HG02884 (cell line): ENCODE data around the gene MYOM1.

Experiments used
- ATAC-seq: cut with Tn5 transposase; IDR thresholded peaks from one replicate; pipeline ENCODE4 v1.9.1; 2021; ENCODE audit warnings: mild to moderate bottlenecking, moderate library complexity; ENCODE audit not compliant: unreplicated experiment

The MYOM1 gene

DNA sequence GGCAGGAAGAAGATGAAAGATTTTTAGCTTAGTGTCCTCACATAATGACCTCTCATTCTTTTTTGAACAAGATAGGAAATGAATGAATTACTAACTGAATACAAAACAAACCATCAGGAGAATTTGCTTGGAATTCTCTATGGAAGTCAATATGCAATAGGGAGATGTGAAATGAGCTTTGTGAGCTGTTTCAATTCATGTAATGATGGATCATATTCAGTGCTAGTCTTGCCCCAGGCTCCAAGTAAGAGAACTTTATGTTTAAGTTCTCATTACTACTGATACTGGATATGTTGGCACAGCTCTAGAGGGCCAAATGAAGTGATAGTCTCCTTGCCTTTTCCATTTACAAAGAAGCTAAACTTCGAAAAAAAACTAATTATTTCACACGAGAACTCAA, 29.2 kb downstream of the MYOM1 start:
- ATAC-seq = no peak

DNA sequence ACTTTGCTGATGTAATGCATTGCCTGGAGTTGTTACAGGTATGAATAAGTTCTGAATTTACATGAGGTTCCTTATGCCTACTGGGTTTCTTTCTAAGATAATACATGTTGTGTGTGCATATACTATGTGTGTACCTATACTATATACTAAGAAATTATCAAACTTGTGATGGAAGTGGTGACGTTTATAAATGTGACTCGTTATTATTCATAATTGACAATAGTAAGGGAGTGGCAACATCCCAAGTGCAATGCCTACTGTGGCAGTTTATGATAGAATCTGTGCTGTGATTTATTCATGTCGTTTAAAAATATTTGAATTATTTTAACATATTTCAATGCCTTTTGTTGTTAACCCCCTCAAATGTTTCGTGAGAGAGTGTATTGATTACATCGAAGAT, 29.9 kb downstream of the MYOM1 start:
- ATAC-seq = no peak

DNA sequence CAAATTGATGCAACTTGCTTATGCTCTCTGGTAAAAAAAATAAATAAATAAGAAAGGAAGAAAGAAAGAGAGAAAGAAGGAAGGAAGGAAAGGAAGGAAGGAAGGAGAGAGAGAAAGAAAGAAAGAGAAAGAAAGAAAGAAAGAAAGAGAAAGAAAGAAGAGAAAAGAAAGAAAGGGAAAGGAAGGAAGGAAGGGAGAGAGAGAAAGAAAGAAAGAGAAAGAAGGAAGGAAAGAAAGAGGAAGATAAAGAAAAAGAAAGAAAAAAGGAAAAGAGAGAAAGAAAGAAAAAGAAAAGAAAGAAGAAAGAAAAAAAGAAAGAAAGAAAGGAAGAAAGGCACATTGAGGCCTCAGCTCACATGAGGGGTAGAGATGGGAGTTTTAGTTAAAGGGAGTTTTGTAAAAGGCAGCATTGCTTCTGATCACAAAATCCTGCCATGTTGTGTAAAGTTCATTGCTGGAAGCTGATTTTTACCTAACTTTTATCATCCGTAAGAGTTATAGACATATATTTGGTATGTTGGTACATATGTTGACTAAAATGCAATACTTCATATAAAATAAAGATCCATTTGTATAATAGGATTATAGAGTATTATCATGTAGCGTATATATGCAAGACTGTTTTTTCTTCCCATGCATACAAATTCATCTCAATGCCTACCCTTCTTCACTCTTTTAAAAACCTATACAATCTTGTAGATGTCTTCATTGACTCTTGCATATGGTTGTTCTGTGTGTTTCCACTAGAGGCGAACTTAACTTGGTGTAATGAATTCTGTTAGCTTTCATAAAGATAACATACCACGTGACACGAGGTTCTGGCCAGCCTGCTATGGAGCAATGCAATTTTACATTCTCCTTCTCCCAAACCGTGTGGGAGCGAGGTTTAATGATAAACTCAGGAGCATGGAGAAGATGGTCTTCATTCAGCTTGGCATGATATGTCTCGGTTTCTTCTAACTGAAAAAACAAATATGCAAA, 32.8 kb downstream of the MYOM1 start:
- ATAC-seq = no peak

DNA sequence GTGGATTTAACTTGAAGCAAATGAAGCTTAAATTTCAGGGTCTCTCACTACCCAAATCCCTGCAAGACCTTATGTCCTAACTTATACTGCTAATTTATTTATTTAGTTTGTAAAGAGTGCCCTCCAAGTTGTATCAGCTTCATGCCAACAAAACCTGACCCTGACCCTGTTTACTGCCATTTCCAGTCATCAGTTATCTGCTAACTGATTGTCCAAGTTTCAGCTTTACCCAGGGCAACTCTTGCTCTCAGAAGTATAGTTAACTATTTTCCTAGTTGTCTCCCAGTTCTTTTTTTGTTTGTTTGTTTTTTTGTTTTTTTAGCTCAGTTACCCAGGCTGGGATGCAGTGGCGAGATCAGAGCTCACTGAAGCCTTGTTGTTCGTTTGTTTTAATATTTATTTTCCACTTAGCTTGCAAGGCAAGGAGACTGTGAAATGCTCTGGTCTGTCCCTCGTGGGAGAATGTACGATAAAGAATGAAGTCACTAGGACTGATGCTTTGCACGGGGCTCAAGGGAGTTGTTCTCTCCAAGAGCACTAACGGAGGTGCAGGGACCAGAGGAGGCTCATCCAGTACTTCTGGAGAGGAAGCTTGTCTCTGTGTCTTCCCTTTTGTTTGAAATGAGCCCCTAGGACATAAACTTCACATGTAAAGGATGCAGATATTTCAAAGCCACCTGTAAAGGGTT, 35.3 kb downstream of the MYOM1 start:
- ATAC-seq = no peak

DNA sequence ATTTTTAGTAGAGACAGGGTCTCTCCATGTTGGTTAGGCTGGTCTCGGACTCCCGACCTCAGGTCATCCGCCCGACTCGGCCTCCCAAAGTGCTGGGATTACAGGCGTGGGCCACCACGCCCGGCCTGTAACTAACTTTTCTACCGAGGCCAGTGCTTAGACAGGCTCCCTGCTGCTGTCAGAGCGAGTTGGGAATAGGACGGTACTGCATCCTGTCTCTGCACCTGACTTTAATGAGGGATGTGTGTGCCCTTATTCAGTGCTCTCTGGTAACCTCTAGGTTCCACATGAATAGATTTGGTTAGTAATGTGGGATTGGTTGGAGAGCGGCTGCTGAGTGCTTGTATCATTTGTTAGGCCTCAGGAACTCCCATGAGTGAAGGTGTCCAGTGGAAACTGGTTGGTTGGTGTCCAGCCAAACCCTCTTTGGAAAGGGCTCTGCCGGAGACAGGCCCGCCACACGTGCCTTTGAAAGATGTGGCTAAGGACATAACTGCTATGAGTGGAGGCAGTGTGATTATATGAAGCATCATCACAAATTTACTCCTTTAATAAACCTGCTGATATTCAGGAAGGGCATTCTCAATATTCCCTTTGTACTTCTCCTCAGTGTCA, 36.6 kb downstream of the MYOM1 start:
- no peak for ATAC-seq

DNA sequence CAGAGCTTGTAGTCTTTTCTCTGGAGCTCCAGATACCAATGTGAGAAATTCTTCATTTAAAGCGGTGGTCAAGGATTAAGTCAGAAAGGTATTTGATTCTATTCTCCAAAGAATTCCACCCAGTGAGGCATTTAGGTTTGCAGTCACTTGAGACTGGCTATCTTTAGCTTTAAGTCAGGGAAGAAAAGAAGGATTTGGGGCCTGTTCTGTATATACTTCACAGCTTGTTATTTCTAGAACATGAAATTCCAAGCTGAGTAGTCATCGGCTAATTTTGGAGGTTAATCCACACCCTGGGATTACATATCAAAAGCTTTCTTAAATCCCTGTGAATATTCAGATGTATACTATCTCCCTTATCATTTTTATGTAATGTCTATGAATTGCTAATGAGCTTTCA, 39.4 kb downstream of the MYOM1 start:
- no peak for ATAC-seq

DNA sequence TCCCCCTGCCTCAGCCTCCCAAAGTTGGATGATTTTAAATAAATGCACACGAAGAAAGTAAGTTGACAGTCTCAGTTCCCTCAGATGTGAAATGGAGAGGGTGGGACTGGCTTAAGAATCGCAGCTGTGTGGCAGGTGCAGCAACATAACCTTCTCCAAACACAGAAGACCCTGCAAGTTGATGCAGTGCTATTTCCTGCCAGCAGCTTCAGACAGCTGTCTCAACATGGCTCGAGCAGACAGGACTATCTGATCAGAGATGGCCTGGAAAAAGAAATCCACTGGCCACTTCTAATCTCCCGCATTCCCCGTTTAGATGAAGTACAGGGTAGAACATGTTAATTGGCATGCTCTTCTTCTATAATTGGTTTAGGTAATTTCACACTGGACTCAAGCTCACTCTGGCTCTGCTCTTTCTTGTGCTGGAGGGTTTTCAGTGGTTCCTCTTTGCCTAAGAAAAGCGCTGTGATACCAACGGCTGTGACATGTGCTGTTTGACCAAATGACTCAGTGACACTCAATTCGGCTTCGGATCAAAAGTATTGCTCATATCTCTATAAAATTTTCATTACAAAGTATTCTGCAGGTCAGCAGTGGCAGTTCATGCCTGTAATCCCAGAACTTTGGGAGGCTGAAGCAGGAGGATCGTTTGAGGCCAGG, 40.2 kb downstream of the MYOM1 start:
- ATAC-seq = peak; percentile 43

DNA sequence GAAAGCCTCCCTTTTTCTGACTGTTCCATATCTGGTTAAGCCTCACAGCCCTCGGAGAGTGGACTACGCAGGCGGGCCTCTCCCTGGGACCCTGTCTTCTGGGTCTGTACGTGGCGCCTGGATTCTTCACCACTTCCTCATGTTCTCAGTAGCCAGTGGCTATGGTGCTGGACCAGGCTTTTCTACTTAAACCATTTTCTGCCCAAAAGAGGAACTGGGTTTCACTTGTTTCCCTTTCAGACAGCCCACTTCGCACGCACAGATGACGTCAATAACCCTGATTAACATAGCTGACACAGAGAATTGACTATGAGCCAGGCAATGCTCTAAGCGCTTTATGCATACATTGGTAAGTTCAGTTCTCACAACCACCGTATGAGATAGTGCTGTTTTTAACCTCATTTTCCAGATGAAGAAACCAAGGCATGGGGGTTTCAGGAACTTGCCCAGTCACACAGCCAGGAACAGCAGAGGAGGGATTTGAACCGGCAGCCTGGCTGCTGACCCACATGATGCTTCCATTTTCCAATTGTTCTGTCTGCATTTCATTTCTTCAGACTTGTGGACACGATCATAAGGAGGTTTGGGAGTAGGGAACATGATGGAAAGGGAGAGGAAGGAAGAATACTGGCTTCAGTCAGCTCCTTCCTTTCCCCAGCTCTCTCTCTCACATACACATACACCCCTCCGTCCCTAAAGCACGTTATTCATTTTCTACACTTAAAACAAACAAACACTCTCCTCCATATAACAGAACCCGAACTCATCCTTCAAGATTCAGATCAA, 41.7 kb downstream of the MYOM1 start:
- ATAC-seq = peak; percentile 82

DNA sequence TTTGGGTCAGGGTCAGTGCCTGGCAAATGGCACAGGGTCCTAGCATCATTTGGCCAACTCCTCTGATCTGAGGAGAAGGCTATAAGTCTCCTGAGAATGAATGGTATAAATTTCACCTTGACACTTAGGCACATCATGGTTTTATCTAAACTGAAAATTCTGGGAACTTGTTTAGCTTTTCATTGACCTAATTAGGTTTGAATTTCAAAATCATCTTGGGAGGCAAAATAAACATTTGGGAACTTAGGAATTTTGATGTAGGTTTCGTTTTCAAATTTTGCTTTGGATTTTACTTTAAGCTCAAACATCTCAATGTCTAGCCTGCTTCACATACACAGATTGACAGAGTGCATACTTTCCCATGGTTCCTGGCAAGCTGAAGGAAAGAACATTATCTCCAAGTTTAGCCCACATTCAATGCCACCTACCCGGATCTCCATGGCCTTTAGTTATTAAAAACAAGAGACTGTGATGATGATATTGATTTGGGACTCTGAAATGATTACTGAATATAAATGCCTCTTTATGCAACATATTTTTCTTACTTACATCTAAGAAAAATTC, 44.5 kb downstream of the MYOM1 start:
- ATAC-seq = no peak

DNA sequence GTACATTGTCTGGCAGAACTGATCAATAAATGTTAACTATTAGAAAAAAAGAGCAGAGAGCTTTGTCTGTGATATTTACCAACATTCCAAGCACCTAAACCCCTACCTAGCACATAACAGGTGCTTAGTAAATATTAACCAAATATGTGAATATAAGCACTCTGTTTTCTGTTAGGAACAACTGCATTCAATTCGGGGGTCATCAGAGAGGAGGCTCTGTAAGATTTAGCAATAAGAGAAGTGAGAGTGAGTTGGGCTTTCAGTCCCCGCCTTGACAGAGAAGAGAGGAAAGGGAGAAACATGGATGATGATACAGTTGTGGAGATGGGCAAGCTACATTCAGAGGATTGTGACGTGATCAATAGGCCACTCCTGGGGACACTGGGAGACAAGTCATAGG, 47.7 kb downstream of the MYOM1 start:
- no peak for ATAC-seq

DNA sequence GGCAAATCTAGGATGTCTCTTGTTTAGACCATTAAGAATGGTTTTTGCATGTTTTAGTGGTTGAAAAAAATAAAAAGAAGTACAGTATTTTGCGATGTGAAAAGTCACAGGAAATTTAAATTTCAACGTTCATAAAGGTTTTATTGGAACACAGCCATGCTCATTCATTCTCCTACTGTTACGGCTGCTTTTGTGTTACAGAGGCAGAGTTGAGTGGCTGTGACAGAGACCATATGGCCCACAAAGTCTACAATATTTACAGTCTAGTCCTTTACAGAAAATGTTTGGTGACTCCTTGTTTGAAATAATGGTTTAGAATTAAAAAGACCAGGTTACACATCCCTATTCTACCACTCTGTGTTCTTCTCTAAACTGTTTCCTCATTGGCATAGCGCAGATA, 48.1 kb downstream of the MYOM1 start:
- no peak for ATAC-seq

DNA sequence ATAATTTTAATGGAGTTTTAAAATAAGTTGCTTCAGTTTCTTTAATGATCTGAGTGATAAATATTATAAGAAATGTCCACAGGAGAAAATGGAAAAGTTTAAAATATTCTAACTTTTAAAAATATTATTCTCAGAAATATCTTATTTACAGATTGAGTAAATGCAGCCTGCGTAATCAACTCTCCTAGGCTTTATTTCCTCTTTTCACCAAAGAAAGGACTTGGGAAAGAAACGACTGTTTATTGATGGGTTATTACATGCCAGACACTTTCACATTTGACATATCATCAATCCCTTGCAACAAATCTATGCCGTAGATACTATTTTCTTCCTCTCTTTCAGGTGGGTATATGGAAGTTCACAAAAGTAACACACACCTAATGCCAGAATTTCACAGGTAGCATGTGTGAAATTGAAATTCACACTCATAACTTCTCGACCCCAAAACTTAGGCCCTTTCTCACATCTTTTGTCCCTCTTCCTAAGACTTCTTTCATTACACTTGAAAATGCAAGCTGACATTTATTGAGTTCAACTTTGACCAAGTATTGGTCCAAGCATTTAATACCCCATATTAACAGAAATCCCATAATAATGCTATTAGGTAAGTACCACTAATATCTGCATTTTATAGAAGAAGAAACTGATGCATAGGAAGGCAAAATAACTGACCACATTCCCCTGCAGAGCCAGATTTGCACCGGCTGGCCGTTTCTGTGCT, 49.2 kb downstream of the MYOM1 start:
- ATAC-seq = no peak

DNA sequence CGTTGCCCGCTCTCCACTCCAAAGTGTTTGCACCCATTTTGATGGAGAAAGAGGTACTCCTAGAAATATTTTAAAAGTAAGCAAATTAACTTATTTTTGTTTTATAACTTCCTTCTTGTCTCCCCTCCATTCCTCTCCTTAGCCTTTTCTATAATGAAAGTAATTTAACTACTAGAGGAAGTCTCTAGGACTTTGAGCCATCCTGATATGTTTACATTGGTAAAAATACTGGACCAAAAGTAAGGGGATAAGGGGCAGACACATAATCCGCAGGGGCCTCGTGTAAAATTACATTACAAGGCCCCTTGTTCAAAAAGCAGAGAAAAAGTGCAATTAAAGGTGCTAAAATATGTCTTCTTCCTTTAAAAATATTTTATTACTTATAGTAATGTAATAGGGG, 55.4 kb downstream of the MYOM1 start:
- no peak for ATAC-seq

DNA sequence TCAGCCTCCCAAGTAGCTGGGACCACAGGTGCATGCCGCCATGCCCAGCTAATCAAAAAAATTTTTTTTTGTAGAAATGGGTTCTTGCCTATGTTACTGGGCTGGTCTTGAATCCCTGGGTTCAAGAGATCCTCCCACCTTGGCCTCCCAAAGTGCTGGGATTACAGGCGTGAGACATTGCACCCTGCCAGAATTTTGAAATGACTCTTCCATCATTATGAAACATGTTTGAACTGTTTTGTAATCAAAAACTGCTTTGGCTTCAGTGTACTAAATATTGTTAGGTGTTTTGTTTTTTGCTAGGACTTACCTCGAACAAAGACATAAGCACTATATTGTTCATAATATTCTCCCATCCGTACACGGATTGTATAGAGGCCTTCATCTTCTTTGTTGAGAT, 55.8 kb downstream of the MYOM1 start:
- no peak for ATAC-seq

DNA sequence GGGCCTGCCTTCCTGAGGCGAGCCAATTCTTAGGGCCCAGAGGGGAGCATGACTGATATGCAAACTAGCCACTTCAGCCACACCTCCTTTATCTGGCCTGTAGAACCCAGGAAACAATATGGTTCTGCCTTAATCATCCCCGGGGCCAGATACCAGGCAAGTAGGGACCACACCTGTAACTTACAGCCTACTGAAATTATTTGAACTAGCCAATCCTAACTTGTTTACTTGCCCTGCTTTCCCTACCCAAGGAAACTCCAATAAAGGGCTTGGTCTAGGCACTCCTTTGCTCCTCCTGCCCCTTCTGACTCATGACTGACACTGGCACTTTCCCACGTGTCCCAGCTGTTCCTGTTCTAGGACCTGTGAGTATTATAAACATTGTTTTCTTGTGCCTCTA, 57.6 kb downstream of the MYOM1 start:
- ATAC-seq = no peak

DNA sequence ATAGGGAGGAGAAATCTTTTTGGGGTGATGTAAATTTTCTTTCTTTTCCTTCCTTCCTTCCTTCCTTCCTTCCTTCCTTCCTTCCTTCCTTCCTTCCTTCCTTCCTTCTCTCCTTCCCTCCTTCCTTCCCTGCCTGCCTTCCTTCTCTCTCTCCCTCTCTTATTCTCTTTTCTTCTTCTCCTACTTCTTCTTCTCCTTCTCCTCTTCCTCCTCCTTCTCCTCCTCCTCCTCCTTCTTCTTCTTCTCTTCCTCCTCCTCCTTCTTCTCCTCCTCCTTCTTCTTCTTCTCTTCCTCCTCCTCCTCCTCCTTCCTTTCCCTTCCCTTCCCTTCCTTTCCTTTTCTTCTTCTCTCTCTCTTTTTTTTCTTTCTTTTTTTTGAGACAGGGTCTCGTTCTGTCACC, 59.9 kb downstream of the MYOM1 start:
- ATAC-seq = no peak

DNA sequence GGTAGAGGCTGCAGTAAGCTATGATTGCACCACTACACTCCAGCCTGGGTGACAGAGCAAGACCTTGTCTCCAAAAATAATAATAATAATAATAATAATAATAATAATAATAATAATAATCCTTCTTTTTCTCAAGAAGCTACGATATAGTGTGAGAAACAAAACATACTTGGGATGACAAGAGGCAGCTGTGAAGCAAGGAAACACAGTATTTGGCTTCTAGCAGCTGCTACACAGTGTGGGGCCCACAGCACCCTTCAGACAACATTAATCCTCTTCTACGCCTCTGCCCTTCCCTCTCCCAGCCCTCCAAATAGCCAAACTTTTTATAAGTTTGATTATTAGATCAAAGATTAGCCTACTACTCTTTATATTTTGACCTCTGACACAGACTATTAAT, 62.2 kb downstream of the MYOM1 start:
- ATAC-seq = no peak

DNA sequence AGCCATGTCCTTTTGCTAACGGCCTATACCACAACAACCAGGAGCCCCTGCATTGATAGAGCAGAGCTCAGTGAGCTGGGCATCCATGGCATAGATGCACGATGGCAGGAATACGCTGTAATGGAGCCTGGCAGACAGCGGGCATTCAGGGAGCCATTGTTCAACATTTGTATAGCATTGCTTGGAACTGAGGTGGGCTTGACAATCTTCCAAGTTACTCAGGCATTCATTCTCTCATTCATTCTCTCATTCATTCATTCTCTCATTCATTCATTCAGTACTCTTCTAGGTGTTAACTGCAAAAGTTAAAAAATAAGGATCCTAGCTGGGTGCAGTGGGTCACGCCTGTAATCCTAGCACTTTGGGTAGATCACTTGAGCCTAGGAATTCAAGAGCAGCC, 62.7 kb downstream of the MYOM1 start:
- ATAC-seq = no peak

DNA sequence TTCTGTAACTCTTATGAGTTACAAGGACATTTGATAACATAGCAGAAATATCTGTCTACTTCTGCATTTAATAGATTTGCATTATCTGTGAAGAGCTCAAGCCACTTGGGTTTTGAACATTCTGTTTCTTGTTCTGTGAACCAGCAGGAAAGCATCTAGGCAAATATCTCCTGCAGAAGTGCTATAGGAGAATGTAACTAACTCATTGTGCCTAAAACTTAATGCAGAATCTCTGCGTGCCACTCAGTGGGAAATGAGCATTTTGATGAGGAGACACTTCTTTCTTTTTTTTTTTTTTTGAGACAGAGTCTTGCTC, 63.5 kb downstream of the MYOM1 start:
- no peak for ATAC-seq

DNA sequence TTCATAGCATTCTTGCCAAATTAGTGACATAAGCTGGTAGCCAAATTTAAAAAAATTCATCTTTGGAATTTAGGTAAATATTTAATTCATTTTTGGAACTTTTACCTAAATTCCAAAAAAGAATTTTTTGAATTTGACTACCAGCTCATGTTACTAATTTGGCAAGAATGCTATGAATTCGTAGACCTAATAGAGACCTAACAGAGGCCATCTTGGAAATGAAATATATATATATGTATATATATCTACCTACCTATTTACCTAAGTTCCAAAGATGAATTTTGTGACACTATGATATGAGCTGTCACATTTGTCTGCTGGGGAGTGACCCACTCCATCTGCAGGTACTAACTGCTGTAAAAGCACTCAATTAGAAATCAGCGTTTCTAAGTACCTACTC, 65.6 kb downstream of the MYOM1 start:
- no peak for ATAC-seq
